GM21526 (cell line): Measurements from ENCODE around the gene TCEAL7.
"Not testable (repeated sequence)": the region's sequence is repeated elsewhere in the genome, so short reads cannot be mapped to it uniquely, and the experiment has no call there.

Source experiments
- ATAC-seq: cut with Tn5 transposase; IDR thresholded peaks from one replicate; pipeline ENCODE4 v1.9.1; 2021; ENCODE audit warnings: moderate library complexity; ENCODE audit not compliant: unreplicated experiment, low FRiP score

Gene TCEAL7

GRCh38 chrX:103329991-103330390 lies at the start of gene TCEAL7:
Gene TCEAL7, plus strand, starts transcription at chrX:103330239. Its CDS starts 1,165 bp downstream, at chrX:103331404.
- no peak for ATAC-seq

- no peak for ATAC-seq
Observed at GRCh38 chrX:103293118-103293517, 36.9 kb upstream of the TCEAL7 start.

DNA sequence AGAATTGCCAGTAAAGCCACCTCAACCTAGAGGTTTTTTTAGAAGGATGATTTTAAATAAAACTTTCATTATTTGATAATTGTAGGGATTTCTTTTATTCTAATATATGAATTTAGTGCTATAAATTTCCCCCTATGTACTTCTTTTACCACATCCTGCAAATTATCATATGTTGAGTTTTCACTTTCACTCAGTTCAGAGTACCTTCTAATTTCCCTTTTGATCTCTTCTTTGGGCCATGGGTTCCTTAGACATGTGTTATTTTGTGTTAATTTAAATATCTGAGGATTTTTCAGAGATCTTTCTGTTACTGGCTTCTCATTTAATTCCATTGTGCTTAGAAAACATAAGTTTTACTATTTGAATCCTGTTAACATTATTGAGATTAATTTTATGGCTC lies 25.3 kb upstream of the TCEAL7 start:
- no peak for ATAC-seq

- ATAC-seq: not testable (repeated sequence)
Observed at GRCh38 chrX:103305666-103306065, 24.4 kb upstream of the TCEAL7 start.

DNA sequence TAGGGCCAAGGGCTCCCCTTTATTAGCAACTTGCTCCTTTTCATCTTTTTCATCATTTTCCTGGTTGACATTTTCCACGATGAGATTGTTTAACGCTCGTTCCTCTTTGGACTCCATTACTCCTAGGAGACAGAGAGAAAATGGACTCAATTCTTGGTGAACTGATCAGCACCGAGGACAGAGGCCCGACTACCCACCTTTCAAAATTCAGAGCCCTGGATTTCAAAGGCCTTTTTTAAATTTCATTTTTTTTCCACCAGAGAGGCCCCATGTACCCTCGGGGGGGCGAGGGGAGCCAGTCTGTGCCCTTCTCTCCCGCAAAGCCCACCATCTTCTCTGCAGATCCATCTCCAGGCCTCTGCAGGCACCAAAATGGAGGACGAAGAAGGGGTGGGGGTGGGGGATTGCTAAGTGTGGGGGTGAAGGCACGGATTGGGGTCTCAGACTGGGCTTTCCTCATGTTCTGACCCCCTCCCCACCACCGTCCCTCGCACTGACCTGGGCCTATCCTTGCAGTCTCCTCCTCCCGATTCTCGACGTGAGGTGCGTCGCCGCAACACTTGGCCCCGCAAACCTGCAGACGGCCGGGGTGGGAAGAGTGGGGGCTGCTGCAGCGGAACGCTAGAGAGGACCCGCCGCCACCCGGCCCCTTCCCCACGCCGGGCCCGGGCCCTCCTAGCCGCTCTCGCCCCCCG lies 20.0 kb upstream of the TCEAL7 start:
- ATAC-seq: no peak

GRCh38 chrX:103310555-103311398 lies 19.3 kb upstream of the TCEAL7 start, which contains the start of gene BEX2:
Gene BEX2, minus strand, starts transcription at chrX:103310990. Its CDS starts 1,014 bp downstream, at chrX:103309976.
- ATAC-seq: peak; percentile 99

DNA sequence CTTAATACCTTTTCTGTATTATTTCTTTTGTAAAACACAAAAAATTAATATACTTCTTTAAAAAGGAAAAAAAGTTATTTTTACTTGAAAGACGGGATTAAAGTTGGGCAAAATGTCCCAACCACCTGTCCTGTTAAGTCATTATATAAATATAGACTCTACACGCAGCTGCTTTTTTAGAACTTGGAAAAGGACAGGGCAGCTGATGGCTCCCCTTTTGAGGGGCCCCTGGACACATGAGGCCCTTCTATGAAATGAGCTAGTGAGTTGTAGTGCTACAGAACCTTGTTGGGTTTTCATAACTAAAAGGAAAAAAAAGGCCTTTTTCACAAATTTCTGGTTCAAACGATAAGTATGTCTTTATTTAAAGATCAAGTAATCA lies 18.6 kb upstream of the TCEAL7 start:
- ATAC-seq: no peak

DNA sequence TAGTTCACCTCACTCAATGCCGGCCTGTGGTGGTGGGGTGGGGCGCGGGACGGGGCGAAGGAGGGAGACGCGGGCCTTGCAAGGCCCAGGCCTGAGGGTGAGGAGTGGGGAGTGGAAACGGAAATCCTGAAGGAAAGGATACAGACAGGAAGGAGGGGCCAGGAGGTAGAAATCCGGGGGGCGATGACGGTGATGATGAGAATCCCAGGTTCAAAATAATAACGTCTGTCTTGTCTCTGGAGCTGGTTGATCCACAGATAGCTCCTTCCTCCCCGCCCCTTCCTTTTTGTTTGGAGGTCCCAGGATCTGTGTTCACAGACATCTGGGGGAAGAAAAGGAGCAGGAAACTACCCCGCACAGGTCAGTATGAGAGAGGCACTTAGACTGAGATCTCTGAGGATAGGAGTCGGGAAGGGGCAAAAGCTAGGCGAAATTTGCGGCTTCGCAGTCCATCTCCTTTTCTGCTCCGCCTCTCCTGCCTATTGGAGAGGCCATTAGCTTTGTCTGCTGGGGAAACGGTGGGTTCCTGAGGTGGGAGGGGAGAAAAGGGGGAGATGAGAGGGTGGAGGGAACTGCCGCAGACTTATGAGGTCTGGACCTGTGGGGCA lies 746 bp downstream of the TCEAL7 start:
- no peak for ATAC-seq

GRCh38 chrX:103338663-103339062 lies 8.6 kb downstream of the TCEAL7 start:
- ATAC-seq: no peak

DNA sequence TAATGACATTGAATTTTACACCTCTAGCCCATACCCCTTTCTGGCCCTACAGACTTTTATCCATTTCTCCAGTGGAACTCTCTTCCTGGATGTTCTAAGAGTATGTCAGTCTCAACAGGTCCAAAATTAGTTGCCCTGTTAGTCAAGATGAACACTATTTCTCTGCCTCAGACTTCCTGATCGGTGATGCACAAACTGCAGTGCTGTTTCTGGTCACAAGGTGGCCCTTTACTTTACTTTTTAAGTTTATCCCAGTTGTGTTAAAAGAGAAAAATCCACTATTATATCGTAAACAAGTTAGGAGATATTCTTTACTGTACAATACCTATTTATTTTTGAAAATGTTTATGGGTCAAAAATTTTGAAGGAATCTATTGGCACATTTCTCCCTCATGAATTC lies 13.1 kb downstream of the TCEAL7 start:
- ATAC-seq: peak; percentile 76

DNA sequence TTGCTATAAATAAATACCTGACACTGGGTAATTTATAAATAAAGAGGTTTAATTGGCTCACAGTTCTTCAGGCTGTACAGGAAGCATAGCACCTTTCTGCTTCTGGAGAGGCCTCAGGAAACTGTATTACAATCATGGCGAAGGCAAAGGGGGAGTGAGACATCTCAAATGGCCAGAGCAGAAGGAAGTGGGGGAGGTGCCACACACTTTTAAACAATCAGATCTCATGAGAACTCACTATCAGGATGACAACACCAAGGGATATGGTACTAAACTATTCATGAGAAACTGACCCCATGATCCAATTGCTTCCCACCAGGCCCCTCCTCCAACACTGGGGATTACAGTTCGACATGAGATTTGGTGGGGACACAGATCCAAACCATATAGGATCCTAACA lies 14.6 kb downstream of the TCEAL7 start:
- no peak for ATAC-seq

- ATAC-seq: no peak
Observed at GRCh38 chrX:103347682-103348397, 17.8 kb downstream of the TCEAL7 start.

GRCh38 chrX:103356130-103356798 lies 26.2 kb downstream of the TCEAL7 start, which contains the start of gene TCEAL9:
Gene TCEAL9, plus strand, starts transcription at chrX:103356506. Its CDS starts 1,179 bp downstream, at chrX:103357685.
- no peak for ATAC-seq

DNA sequence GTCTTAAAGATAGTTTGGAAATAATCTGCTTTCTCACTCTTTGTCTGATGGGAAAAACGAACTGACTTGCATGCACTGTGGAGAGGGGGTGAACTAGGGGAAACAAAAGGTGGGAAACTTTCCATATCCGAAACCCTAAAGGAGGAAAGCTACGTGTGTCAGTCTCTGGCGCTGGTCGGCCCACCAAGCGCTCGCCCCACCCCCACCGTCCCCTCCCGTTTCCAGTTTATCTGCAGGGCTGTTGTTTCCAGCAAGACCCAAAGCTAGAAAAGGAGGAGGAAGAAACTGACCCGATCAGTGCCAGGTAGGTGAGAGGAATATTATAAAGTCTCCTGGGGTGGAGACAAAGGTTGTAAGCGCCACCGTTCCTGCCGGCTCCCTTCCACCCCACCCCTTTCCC lies 26.8 kb downstream of the TCEAL7 start:
- no peak for ATAC-seq

- no peak for ATAC-seq
Observed at GRCh38 chrX:103357871-103358270, 27.8 kb downstream of the TCEAL7 start.

DNA sequence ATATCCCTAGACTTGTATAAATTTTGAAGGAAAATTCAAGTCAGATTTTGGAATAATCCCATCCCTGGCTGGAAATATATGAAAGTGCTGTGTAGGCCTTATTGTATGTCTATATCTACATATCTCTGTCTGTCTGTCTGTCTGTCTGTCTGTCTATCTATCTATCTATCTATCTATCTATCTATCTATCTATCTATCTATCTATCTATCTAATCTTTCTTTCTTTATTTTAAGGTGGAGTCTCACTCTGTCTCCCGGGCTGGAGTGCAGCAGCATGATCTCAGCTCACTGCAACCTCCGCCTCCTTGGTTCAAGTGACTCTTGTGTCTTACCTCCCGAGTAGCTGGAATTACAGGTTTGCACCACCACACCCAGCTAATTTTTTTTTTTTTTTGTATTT lies 29.6 kb downstream of the TCEAL7 start:
- not testable (repeated sequence) for ATAC-seq

GRCh38 chrX:103360092-103360491 lies 30.1 kb downstream of the TCEAL7 start:
- no peak for ATAC-seq

- no peak for ATAC-seq
Observed at GRCh38 chrX:103360916-103361315, 30.9 kb downstream of the TCEAL7 start.

DNA sequence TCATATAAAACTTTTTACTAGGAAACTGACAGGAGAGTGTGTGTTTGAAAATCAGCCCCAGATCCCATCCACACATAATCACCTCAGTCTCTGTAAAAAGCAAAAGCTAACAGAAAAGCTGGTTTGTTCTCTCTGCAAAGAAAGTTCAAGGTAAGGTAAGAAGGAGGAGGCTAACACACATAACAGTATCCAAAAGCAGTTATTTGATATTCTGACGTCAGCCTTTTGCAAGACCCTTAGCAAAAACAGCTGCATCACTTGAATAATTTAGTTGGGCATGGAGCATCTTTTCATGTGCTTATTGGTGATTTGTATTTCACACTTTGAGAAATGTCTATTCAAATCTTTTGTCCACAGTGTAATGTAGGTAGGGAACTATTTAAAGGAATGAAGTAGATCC lies 31.8 kb downstream of the TCEAL7 start:
- no peak for ATAC-seq

GRCh38 chrX:103362474-103362873 lies 32.4 kb downstream of the TCEAL7 start:
- no peak for ATAC-seq
